ENCODE data around the gene OXCT2.

DNA sequence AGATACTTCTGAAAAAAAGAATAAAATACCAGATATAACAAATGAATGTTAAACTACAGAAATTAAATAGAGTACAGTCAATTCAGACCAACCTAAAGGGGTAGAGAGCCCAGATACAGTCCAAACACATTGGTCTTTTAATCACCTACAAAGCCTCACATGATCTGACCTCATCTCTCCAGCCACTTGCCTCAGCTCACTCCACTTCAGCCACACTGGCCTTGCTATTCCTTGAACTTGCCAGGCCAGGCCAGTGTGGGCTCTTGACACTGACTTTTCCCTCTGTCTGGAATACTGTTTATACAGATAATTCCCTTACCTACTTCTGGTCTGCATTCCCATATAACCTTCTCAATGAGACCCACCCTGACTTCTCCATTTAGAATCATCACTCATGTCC lies 49.5 kb downstream of the OXCT2 start:
- TF ChIP-seq, protein P1, sequence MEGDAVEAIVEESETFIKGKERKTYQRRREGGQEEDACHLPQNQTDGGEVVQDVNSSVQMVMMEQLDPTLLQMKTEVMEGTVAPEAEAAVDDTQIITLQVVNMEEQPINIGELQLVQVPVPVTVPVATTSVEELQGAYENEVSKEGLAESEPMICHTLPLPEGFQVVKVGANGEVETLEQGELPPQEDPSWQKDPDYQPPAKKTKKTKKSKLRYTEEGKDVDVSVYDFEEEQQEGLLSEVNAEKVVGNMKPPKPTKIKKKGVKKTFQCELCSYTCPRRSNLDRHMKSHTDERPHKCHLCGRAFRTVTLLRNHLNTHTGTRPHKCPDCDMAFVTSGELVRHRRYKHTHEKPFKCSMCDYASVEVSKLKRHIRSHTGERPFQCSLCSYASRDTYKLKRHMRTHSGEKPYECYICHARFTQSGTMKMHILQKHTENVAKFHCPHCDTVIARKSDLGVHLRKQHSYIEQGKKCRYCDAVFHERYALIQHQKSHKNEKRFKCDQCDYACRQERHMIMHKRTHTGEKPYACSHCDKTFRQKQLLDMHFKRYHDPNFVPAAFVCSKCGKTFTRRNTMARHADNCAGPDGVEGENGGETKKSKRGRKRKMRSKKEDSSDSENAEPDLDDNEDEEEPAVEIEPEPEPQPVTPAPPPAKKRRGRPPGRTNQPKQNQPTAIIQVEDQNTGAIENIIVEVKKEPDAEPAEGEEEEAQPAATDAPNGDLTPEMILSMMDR (conservative IDR thresholded peaks at IDR 0.05): no peak
- TF ChIP-seq EZH2 (IDR thresholded peaks at IDR 0.05; ENCODE audit: low read depth): no peak
